HUES48 (cell line): ENCODE results near the gene PAGE4.

ENCODE experiments used
- H3K27ac ChIP-seq: one replicate; pipeline ENCODE4 v1.7.0; 2013; ENCODE audit warnings: low read depth, low read length, inconsistent platforms
- H3K27me3 ChIP-seq: 2 replicates; pipeline ENCODE4 v1.6.1; 2013; ENCODE audit warnings: mild to moderate bottlenecking, low read length; ENCODE audit not compliant: control insufficient read depth, insufficient read depth
- H3K36me3 ChIP-seq: 2 replicates; pipeline ENCODE4 v1.6.1; 2013; ENCODE audit warnings: low read length; ENCODE audit not compliant: control insufficient read depth, insufficient read depth
- H3K4me1 ChIP-seq: 2 replicates; pipeline ENCODE4 v1.6.1; 2013; ENCODE audit warnings: mild to moderate bottlenecking, low read length; ENCODE audit not compliant: control insufficient read depth, insufficient read depth
- H3K4me3 ChIP-seq: 2 replicates; pipeline ENCODE4 v1.5.1; 2013; ENCODE audit warnings: mild to moderate bottlenecking, low read depth, low read length
- H3K9ac ChIP-seq: 2 replicates; pipeline ENCODE4 v1.6.1; 2013; ENCODE audit warnings: mild to moderate bottlenecking, low read depth, low read length, moderate library complexity
- H3K9me3 ChIP-seq: 2 replicates; pipeline ENCODE4 v1.6.1; 2013; ENCODE audit warnings: low read length; ENCODE audit not compliant: control insufficient read depth, insufficient read depth

The PAGE4 gene

DNA sequence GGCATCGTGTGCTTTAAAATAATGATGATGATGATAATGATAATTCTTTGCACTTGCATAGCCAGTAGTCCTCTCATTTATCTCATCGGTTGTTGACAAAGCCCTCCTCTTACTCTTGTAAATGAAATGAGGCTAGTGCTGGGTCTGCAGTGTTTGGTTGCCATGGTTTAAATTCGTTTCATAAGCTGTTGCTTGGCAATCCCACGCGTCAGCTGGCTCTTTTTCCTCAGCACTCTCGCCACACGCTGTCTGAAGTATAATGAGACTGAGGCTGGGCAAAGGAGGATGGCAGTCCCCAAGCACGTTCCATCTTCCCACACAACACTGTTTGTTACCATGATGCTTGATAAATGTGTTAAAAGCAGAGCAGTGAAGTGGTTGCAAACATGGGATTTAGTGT lies 15.5 kb downstream of the PAGE4 start:
- no peak overlapping the region for H3K4me3 ChIP-seq
- H3K27ac ChIP-seq, result no peak overlapping the region
- H3K36me3 ChIP-seq, result no peaks in the 10 kb centered on the region
- peaks cover 39% of the 10 kb centered on the region for H3K9me3 ChIP-seq
- no peak overlapping the region for H3K9ac ChIP-seq
- H3K4me1 ChIP-seq, result no peaks in the 10 kb centered on the region
- H3K27me3 ChIP-seq, result no peaks in the 10 kb centered on the region

DNA sequence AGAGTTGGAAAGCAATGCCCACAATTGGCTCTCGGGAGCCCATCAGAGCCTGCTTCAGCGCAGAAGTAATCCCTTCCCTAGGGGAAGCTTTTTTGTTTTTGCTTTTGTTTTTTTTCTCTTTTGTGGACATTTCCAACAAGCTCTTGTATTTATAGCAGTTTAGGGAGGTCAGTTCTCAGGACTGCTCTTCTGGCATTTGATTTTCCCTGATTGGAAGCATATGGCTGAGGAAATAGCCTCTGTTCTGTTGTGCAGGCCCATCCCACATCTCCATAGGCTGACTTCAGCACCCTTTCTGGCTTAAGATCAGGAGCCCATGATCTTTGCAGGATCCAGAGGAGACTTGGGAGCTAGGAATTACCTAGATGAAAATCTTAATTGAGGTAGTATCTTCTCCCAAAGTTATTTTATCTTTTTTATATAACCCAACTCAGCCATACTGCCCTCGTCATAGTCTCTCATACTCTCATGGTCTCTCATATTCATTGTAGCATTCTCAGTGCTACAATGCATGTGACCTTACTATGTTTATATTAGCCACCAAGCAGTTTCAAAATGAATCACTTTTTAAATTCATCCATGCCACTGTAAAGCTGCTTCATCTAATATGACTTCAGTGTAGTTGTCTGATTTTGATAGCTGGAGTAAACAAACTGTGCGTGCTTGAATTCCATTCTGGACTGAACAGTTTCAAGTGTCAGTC lies 16.7 kb downstream of the PAGE4 start:
- Histone ChIP-seq H3K9ac (no peak overlapping the region), H3K4me1 (no peaks in the 10 kb centered on the region), H3K27ac (no peak overlapping the region), H3K4me3 (no peak overlapping the region), H3K9me3 (peaks cover 37% of the 10 kb centered on the region), H3K36me3 (no peaks in the 10 kb centered on the region), H3K27me3 (no peaks in the 10 kb centered on the region)

GRCh38 chrX:49846522-49846921 lies 17.4 kb downstream of the PAGE4 start:
- Histone ChIP-seq H3K27ac (no peak overlapping the region), H3K9ac (no peak overlapping the region), H3K27me3 (no peaks in the 10 kb centered on the region), H3K9me3 (peaks cover 32% of the 10 kb centered on the region), H3K36me3 (no peaks in the 10 kb centered on the region), H3K4me3 (no peak overlapping the region), H3K4me1 (no peaks in the 10 kb centered on the region)

GRCh38 chrX:49848275-49848674 lies 19.2 kb downstream of the PAGE4 start:
- Histone ChIP-seq H3K4me3 (no peak overlapping the region), H3K4me1 (no peaks in the 10 kb centered on the region), H3K27me3 (no peaks in the 10 kb centered on the region), H3K9me3 (peaks cover 31% of the 10 kb centered on the region; the same call in 1 of the 2 replicates), H3K27ac (no peak overlapping the region), H3K9ac (no peak overlapping the region), H3K36me3 (no peaks in the 10 kb centered on the region)

- no peak overlapping the region for H3K4me3 ChIP-seq
- no peaks in the 10 kb centered on the region for H3K36me3 ChIP-seq
- no peaks in the 10 kb centered on the region for H3K4me1 ChIP-seq
- no peak overlapping the region for H3K27ac ChIP-seq
- H3K9me3 ChIP-seq, result peaks cover 24% of the 10 kb centered on the region; the same call in 1 of the 2 replicates
- H3K27me3 ChIP-seq, result no peaks in the 10 kb centered on the region
- no peak overlapping the region for H3K9ac ChIP-seq
Observed at GRCh38 chrX:49850028-49850427, 20.9 kb downstream of the PAGE4 start.

GRCh38 chrX:49853661-49854060 lies 24.6 kb downstream of the PAGE4 start:
- no peaks in the 10 kb centered on the region for H3K36me3 ChIP-seq
- no peak overlapping the region for H3K4me3 ChIP-seq
- H3K9me3 ChIP-seq, result peaks cover 20% of the 10 kb centered on the region
- H3K27me3 ChIP-seq, result no peaks in the 10 kb centered on the region
- no peaks in the 10 kb centered on the region for H3K4me1 ChIP-seq
- no peak overlapping the region for H3K9ac ChIP-seq
- H3K27ac ChIP-seq, result no peak overlapping the region

DNA sequence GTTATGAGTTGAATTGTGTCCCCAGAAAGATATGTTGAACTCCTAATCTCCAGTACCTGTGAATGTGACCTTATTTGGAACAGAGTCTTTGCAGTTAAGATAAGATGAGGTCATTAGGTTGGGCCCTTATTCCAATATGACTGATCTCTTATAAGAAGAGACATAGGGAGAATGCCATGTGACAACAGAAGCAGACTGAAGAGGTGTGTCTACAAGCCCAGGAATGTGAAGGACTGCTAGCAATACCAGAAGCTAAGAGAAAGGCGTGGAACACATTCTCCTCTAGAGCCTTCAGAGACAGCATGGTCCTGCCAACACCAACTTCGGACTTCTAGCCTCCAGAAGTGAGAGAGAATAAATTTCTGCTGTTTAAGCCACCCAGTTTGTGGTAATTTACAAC lies 27.7 kb downstream of the PAGE4 start:
- H3K27ac ChIP-seq, result no peak overlapping the region
- no peak overlapping the region for H3K4me3 ChIP-seq
- H3K4me1 ChIP-seq, result no peaks in the 10 kb centered on the region
- H3K9ac ChIP-seq, result no peak overlapping the region
- no peaks in the 10 kb centered on the region for H3K36me3 ChIP-seq
- peaks cover 34% of the 10 kb centered on the region for H3K9me3 ChIP-seq
- H3K27me3 ChIP-seq, result no peaks in the 10 kb centered on the region

DNA sequence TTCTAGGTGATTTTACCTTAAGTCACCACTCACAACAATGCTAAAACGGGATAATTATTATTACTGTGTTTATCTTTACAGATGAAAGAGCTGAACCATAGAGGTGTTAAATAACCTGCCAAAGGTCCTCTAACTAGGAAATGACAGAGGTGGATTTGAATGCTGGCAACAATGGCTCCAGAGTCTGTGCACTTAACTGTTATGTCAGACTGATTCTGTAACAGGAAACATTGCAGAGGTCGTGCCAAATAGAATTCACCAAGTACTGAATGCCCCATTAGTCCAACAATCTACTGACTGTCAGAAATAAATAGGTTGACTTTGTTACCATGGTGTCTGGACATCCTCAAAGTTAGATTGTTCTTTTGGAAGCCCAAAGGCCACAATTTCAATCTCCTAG lies 29.2 kb downstream of the PAGE4 start:
- H3K27ac ChIP-seq, result no peak overlapping the region
- H3K4me1 ChIP-seq, result no peaks in the 10 kb centered on the region
- H3K27me3 ChIP-seq, result no peaks in the 10 kb centered on the region
- no peak overlapping the region for H3K9ac ChIP-seq
- no peak overlapping the region for H3K4me3 ChIP-seq
- no peaks in the 10 kb centered on the region for H3K36me3 ChIP-seq
- peaks cover 28% of the 10 kb centered on the region for H3K9me3 ChIP-seq

- H3K36me3 ChIP-seq, result no peaks in the 10 kb centered on the region
- H3K9ac ChIP-seq, result no peak overlapping the region
- H3K27me3 ChIP-seq, result no peaks in the 10 kb centered on the region
- no peak overlapping the region for H3K4me3 ChIP-seq
- H3K4me1 ChIP-seq, result no peaks in the 10 kb centered on the region
- no peak overlapping the region for H3K27ac ChIP-seq
- H3K9me3 ChIP-seq, result peaks cover 30% of the 10 kb centered on the region
Observed at GRCh38 chrX:49859491-49859890, 30.4 kb downstream of the PAGE4 start.

DNA sequence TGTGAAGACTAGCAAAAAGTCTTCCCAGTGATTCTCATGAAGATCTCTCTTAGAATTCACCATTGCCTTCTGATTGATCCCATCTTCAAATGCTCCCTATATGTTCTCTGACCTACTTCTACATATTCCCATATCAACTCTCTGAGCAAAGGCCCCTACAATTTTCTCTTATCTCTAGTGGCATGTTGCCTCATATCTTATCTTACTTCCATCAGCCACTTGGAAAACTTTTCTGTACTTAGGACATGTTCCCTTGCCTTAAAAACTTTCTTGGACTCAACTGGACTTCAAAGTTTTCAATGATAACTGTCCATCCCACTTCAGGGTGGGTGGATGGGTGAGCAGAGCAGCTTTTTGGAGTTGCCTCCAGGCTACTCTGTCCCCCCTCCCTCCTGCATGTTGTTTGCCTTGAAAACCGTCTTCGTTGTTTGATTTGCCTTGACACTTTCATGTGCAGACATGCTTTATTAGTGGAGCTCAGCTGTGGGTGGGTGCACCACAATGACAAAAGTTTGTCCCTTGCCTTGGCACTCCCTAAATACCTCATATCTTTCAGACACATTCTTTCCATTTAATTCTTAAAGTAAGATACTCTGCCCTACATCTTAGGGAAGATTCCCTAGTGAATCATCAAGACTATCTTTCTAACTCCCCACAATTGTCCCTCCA lies 31.9 kb downstream of the PAGE4 start:
- no peaks in the 10 kb centered on the region for H3K36me3 ChIP-seq
- no peaks in the 10 kb centered on the region for H3K27me3 ChIP-seq
- no peaks in the 10 kb centered on the region for H3K4me1 ChIP-seq
- no peak overlapping the region for H3K27ac ChIP-seq
- H3K4me3 ChIP-seq, result no peak overlapping the region
- peaks cover 35% of the 10 kb centered on the region for H3K9me3 ChIP-seq
- H3K9ac ChIP-seq, result no peak overlapping the region

DNA sequence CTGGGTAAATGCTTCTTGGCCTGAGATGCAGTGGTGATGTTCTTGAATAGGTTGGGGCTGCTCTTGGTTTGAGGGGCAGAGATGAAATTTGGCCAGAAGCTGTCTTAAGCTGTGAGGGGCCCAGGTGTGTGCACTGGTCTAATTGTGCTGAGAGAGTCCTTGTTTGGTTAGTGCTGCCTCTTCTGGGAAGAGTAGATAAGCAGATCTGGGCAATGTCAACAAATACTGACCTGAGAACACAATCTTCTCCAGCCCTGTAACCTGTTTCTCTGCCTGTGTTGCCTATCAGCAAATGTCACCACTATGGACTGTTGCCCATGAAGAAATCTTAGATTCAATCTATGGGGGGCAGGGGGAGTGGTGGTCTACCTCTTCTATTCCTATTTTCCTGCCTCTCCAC lies 33.0 kb downstream of the PAGE4 start:
- Histone ChIP-seq H3K36me3 (no peaks in the 10 kb centered on the region), H3K4me3 (no peak overlapping the region), H3K9me3 (peaks cover 38% of the 10 kb centered on the region), H3K27ac (no peak overlapping the region), H3K27me3 (no peaks in the 10 kb centered on the region), H3K4me1 (no peaks in the 10 kb centered on the region), H3K9ac (no peak overlapping the region)
